ENCODE data around the gene CNTROB.

DNA sequence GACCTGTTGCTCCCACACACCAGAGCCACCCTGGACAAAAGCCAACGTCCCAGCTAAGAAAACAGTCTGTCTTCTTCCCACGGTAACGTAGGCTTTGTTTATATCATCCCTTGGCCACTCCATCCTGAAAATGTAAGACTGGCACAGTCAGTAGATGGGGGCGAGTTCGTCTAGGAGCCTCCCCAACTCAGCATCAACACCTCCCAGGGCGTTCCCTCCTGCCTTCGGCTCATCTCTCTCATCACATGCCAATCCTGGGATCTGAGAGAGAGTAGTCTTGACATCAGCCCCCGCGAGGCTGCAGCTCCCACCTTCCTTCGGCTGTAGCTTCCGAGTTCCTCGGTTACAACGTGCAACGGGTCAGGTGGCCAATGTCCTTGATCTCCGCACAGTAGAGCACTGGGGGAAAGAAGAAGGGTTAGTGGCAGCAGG, 16.8 kb upstream of the CNTROB start:
- no peak for TF ChIP-seq CTCF (IDR thresholded peaks at IDR 0.05)
- TF ChIP-seq POLR2AphosphoS5 (IDR thresholded peaks at IDR 0.05): no peak

All from transverse colon (tissue), 4 donors.